GM12878 (cell line): ENCODE data around the gene PITPNC1.

Source experiments
- ATF3 ChIP-seq: IDR thresholded peaks from 2 replicates; pipeline ENCODE4 v1.6.1; 2011; ENCODE audit warnings: low read depth, mild to moderate bottlenecking, low read length, moderate library complexity, borderline replicate concordance; ENCODE audit errors: extremely low read depth
- CHD4 ChIP-seq: fragments of 200-600 bp; sonication (generic); IDR thresholded peaks from 2 replicates; pipeline ENCODE4 v1.6.1; 2016; ENCODE audit warnings: mild to moderate bottlenecking
- CREB1 ChIP-seq: IDR thresholded peaks from 2 replicates; pipeline ENCODE4 v1.6.1; 2012; ENCODE audit warnings: low read depth, mild to moderate bottlenecking, inconsistent platforms
- CTCF ChIP-seq, 3 experiments: IDR thresholded peaks in 2 of 3; conservative IDR thresholded peaks in 1 of 3; 2 replicates each; pipeline ENCODE4 v1.5.1; 2011; ENCODE audit warnings: low read depth in 3 of 3, low read length in 3 of 3, mild to moderate bottlenecking in 3 of 3, control low read depth in 2 of 3, moderate library complexity in 2 of 3, inconsistent platforms in 1 of 3, mixed read lengths in 1 of 3; ENCODE audit not compliant: control insufficient read depth in 2 of 3, insufficient read depth in 1 of 3; ENCODE audit errors: extremely low read depth in 1 of 3
- FOS ChIP-seq: IDR thresholded peaks from 3 replicates; pipeline ENCODE4 v1.6.1; 2011; ENCODE audit warnings: borderline replicate concordance; ENCODE audit not compliant: insufficient read length; ENCODE audit errors: extremely low read depth
- POLR2A ChIP-seq: IDR thresholded peaks from 2 replicates; pipeline ENCODE4 v1.6.1; 2011; ENCODE audit warnings: low read depth, mild to moderate bottlenecking, low read length
- RELA ChIP-seq: fragments of 450-650 bp; IDR thresholded peaks from 2 replicates; pipeline ENCODE4 v1.8.0; 2014; ENCODE audit warnings: borderline replicate concordance; ENCODE audit not compliant: partially characterized antibody
- SIN3A ChIP-seq: IDR thresholded peaks from 2 replicates; pipeline ENCODE4 v1.6.1; 2012; ENCODE audit warnings: low read depth, low read length, improper control_type of control experiment
- SP1 ChIP-seq: IDR thresholded peaks from one replicate; pipeline ENCODE4 v1.6.1; 2011; ENCODE audit warnings: low read depth, low read length
- SRF ChIP-seq, 2 experiments: IDR thresholded peaks; 2 replicates each; pipeline ENCODE4 v1.6.1; 2011; ENCODE audit warnings: low read depth in 2 of 2, low read length in 2 of 2, mild to moderate bottlenecking in 1 of 2, moderate library complexity in 1 of 2
- SUZ12 ChIP-seq: fragments of 200-600 bp; sonication (generic); IDR thresholded peaks from one replicate; pipeline ENCODE4 v1.6.1; 2018; ENCODE audit warnings: antibody characterized with exemption, mild to moderate bottlenecking; ENCODE audit not compliant: unreplicated experiment
- TAF1 ChIP-seq: IDR thresholded peaks from 2 replicates; pipeline ENCODE4 v1.6.1; 2011; ENCODE audit warnings: mild to moderate bottlenecking, low read depth, low read length, borderline replicate concordance
- TF ChIP-seq, protein P1 (sequence below): fragments of 450-650 bp; IDR thresholded peaks from 2 replicates; pipeline ENCODE4 v1.6.1; 2017; ENCODE audit warnings: mild to moderate bottlenecking

- TF ChIP-seq CTCF (IDR thresholded peaks at IDR 0.05 in 2 of 3, conservative IDR thresholded peaks at IDR 0.05 in 1 of 3; ENCODE audit: control insufficient read depth in 2 of 3, extremely low read depth in 1 of 3, insufficient read depth in 1 of 3, low read depth in 3 of 3, low read length in 3 of 3) (no peak), CHD4 (no peak), SP1 (no peak), SRF (IDR thresholded peaks at IDR 0.05; ENCODE audit: low read depth in 2 of 2, low read length in 2 of 2) (no peak), ATF3 (no peak), FOS (no peak), POLR2A (no peak), CREB1 (no peak), TAF1 (no peak), SUZ12 (no peak), SIN3A (no peak), RELA (no peak)
- TF ChIP-seq, protein P1, sequence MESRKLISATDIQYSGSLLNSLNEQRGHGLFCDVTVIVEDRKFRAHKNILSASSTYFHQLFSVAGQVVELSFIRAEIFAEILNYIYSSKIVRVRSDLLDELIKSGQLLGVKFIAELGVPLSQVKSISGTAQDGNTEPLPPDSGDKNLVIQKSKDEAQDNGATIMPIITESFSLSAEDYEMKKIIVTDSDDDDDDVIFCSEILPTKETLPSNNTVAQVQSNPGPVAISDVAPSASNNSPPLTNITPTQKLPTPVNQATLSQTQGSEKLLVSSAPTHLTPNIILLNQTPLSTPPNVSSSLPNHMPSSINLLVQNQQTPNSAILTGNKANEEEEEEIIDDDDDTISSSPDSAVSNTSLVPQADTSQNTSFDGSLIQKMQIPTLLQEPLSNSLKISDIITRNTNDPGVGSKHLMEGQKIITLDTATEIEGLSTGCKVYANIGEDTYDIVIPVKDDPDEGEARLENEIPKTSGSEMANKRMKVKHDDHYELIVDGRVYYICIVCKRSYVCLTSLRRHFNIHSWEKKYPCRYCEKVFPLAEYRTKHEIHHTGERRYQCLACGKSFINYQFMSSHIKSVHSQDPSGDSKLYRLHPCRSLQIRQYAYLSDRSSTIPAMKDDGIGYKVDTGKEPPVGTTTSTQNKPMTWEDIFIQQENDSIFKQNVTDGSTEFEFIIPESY = no peak
These were observed 81.1 kb downstream of the PITPNC1 start for GRCh38 chr17:67458203-67458602.
